HG02943 (cell line): ENCODE measurements around the gene CDHR5.
A peak's percentile ranks its signal among the peaks of the same experiment; 100 is the strongest.

Source experiments
- ATAC-seq: cut with Tn5 transposase; IDR thresholded peaks from one replicate; pipeline ENCODE4 v1.9.1; 2021; ENCODE audit warnings: mild to moderate bottlenecking, low read depth, moderate library complexity; ENCODE audit not compliant: unreplicated experiment

Gene CDHR5

DNA sequence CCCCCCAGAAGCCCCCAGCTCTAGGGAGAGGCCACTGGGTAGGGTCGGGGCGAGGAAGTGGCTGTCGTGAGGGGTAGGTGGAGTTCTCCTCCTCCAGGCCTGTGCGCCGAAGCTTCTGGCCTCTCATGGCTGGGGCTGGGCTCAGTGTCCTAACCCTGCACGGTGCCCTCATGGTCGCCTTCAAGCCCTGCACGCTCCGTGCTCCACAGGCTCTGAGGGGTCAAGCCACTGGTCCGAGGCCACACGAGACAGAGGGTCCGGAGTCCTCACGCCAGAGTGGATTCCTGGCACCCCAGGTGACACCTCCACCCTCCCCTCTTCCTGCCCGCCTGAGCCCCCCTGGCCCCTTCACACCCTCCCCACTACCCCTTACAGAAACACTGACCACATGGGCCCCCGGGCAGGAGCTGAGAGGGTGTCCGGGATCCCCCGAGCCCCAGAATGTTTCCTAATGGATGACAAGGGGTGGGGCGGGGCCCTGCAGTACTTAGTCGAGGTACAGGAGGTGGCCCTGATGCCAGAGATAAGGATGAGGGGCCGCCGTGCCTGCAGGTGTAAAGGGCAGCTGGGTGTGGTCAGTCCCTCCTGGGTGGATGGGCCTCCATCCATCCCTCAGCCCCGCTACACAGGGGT lies 997 bp upstream of the CDHR5 start:
- ATAC-seq = no peak

- no peak for ATAC-seq
Measured at GRCh38 chr11:623999-624704, 603 bp downstream of the CDHR5 start.

DNA sequence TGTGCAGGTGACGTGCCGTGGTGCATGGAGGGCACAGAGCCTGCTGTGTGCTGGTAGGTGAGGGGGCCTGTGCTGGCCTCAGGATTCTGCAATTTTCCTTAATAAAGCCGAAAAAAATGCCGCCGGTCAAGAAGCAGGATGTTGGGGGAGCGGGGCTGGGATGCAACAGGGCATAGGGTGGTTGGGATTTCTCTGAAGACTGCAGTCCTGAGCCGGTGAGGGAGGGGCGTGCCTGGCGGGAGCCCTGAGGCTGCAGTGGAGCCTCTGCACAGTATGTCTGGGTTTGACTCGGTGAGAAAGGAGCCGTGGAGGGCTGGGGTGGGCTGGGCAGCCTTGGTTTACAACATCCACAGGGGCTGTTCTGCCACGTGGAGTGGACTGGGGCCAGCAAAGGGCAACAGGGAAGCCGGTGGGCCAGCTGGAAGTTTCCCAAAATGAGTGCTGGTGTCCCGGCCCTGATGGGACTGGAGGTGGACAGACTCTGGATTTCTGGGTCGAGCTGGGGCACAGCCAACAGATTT lies 1.3 kb downstream of the CDHR5 start:
- ATAC-seq = no peak

DNA sequence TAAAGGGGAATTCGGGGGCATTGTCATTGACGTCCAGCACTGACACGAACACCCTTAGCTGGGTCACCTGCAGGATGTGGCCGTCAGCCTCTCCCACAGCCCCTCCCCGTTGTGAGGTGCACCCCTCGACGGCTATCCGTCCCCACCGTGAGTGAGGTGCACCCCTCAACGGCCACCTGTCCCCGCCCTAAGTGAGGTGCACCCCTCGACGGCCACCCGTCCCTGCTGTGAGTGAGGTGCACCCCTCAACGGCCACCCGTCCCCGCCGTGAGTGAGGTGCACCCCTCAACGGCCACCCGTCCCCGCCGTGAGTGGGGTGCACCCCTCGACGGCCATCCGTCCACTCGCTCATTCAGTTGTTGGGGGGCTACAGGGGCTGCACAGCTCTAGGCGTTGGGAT lies 2.9 kb downstream of the CDHR5 start:
- no peak for ATAC-seq

DNA sequence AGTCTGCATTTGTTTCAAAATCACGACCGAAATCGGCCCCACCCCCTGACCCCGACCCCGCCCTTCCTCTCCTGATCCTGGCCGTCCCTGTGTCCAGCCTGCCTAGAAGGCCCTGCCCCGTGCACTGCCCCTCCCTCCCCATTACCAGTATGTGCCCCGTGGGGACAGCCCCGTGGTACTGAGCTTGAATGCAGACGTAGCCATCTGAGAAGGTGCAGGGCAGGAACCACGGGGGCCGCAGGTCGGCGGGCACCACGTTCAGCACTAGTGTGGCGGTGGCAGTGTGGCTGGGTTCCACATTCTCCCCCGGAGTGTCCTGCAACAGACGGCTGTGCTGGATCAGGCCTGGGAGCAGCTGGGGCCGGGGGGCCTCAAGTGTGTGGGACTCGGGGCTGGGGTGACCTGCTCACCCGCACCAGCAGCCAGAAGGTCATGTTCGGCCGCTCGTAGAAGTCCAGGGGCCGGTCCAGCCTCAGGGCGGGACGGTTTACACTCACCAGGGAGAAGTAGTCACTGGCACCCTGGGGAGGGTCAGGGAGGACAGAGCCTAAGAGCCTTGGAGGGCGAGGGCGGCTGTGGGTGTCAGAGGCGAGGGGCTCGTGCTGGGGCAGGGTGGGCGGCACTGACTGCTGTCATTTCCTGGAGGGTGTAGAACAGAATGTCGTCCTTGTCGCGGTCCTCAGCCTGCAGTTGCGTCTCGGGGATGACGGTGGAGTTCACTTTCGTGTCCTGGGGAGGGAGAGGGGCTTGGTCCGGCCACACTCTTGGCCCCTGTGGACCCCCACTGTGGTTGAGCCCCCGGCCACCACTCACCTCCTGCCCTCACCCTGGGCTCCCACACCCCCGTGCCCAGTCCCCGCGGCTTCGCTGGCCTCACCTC lies 3.6 kb downstream of the CDHR5 start:
- no peak for ATAC-seq

DNA sequence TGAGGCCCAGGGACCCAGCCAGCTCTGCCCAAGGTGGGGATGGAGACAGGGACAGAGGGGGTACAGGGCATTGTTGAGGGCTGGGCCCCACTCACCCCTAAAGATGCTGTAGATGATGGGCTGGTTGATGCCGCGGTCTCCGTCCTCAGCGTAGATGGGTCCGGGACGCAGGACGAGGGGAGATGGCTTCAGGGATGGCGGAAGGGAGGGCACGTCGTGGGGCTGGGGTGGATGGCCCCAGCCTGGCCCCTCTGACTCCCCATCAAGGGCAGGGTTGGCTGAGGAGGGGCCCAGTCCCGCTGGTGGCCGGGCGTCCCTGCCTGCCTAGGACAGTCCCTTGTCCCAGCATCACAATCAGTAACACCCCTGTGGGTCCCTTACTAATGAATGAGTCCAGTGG lies 4.6 kb downstream of the CDHR5 start:
- no peak for ATAC-seq

GRCh38 chr11:619628-620050 lies 5.1 kb downstream of the CDHR5 start:
- ATAC-seq = no peak

DNA sequence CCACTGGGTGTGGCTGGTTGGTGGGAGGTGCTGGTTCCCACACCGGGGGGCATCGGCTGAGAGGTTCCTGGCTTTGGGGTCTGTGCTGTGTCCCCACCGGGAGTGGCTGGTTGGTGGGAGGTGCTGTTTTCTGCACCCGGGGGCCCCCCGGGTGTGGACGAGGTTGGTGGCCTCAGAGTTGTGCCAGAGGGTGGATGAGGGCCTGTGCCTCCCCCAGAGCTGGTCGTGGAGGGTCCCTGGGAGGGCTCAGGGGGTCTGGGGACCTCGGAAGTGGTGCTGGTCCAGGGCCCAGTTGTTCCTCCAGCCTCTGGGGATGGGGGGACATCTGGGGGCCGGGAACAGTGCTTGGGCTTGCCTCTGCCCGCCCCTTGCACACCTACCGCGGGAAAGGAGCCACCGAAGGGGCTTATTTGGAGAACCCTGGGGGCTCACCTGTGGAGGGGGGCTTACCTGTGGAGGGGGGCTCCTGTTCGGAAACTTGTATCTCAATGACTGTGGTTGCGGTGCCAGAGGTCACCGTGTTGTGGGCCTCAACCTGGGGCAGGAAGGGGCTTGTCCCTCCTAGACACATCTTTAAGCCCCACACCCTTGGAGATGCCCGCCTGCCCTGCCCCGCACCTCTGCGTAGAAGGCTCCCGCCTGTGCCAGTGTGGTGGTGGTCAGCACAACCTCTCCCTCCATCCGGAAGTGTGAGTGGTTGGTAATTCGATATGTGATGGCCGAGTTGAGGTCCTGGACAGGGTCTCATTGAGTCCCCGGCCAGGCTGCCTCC lies 5.7 kb downstream of the CDHR5 start:
- no peak for ATAC-seq

- no peak for ATAC-seq
Measured at GRCh38 chr11:617912-618682, 6.7 kb downstream of the CDHR5 start.

DNA sequence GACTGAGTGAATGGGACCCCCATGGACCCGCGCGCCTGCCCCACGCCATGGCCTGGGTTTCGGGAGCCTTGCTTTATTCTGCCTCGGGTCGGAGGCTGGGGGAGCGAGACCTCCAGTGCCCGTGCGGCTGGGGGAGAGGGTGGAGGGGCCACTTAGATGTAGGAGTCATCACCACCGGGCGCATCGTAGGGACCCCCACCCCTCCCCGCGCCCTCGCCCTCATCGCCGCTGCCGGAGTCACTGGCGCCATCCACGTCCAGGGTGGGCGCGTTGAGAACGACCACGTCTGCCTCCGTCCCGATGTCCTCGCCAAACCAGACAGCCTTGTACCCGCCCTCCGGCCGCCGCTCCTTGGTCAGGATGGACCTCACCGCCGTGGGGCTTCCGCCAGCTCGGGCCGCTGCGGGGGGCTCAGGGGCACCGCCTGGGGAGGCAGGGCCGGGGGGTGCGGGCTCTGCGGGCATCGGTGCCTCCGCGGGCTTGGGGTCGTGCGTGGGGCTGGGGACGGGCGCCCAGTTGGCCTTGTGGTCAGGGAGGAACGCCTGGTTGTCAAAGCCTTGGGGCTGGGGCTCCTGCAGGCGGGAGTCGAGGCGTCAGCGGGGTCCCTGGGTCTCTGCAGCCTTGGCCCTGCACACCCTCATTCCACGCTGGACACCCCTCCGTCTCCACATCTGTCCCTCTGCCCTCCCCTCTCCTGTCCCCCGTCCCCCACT lies 7.4 kb downstream of the CDHR5 start:
- ATAC-seq = no peak

GRCh38 chr11:616320-617198 lies 8.2 kb downstream of the CDHR5 start:
- no peak for ATAC-seq

GRCh38 chr11:615504-616319 lies 9.0 kb downstream of the CDHR5 start, which contains the start of gene IRF7:
Gene IRF7 (minus strand): TSS chr11:615950. CDS start chr11:615364, 586 bp downstream.
- peak; percentile 72 for ATAC-seq

DNA sequence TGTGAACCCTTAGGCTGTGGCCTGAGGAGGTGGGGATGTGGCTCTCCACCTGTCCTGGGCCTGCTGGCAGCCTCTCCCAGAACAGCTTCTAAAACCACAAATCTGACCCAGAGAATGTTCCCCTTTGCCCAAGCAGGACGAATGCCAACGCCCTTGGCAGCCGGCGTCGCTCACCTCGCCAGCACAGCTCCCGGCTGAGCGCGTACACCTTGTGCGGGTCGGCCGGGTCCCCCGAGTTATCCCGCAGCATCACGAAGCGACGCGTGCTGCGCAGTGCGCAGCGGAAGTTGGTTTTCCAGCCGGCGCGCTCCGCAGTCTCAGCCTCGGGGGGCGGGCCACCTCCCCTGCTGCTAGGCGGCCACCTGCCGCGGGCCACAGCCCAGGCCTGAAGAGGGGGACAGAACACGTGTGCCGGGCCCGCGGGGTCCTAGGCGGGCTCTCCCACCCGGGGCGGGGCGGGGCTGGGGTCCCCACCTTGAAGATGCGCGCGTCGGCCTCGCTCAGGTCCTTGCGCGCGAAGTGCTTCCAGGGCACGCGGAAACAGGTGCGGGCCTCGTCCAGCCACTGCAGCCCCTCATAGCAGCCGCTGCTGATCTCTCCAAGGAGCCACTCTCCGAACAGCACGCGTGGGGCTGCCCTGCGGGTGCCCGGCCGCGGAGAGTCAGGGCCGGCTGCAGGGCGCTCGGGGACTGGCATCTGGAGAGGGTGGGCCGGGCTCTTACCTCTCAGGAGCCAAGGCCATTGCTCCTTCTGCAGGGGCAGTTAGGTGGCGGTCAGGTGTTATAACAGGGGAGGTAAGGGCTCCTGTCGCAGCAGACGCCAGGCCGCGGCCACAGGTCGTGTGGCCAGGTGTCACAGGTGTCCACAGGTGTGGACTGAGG lies 9.9 kb downstream of the CDHR5 start:
- no peak for ATAC-seq

GRCh38 chr11:614021-614622 lies 10.6 kb downstream of the CDHR5 start:
- ATAC-seq = no peak

- no peak for ATAC-seq
Measured at GRCh38 chr11:613369-613968, 11.3 kb downstream of the CDHR5 start.

GRCh38 chr11:612961-613300 lies 11.8 kb downstream of the CDHR5 start:
- no peak for ATAC-seq
